ENCODE data around the gene PDGFRB.

PDGFRB gene

GRCh38 chr5:150147670-150148069 lies 8.0 kb downstream of the PDGFRB start:
- Histone ChIP-seq H3K4me3 (peak overlapping the region; percentile 71 to 73), H3K27me3 (no peaks in the 10 kb centered on the region), H3K4me1 (peaks cover 0 to 99% (median 90%) of the 10 kb centered on the region in 4 donors), H3K36me3 (peaks cover 16 to 20% (median 18%) of the 10 kb centered on the region in 3 donors), H3K27ac (peak overlapping the region; percentile 89 to 98), H3K9me3 (no peaks in the 10 kb centered on the region)
- DNase-seq: peak; percentile 75 to 85
- TF ChIP-seq CTCF (IDR thresholded peaks at IDR 0.05): no peak
- intact Hi-C loops (cut with DNase I; ENCODE audit: low total_unique reads): no loop called here

DNA sequence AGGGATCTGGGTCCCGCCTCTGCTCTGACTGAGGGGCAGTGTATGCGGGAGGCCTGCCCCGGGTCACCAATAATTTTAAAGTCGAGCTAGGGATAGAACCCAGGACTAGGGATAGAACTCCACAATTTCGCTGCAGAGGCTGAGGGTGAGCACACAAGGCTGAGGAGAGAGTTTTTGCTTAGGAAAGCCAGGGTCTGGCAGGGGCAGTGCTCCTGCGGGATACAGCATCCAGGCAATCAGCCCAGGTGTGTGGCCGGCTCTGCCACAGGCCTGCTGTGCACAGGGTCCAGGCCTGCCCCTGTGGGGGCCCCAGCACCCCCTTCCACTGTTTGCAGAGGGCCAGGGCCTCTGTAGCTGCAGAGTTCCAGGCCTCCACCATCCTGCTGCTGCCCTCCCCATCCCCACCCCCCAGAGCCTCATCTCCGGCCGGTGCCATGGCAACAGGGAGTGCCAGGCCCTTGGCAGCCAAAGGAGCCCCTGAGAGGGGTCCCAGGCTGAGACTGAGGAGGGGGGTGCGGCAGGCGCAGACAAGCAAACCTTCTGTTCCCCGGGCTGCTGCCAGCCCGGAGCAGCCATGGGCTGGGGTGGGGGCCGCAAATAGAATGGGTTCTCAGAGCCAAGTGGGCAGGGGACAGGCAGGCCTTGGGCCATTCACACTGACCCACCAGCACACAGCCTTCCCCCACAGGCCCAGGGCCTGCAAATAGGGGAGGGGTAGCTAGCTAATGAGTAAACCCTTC lies 8.6 kb downstream of the PDGFRB start:
- peak overlapping the region; percentile 89 to 98 for H3K27ac ChIP-seq

GRCh38 chr5:150146235-150146634 lies 9.4 kb downstream of the PDGFRB start:
- Histone ChIP-seq H3K27me3 (no peaks in the 10 kb centered on the region), H3K4me3 (peak overlapping the region; percentile 71 to 73), H3K9me3 (no peaks in the 10 kb centered on the region), H3K36me3 (peaks cover 9 to 11% (median 10%) of the 10 kb centered on the region in 3 donors), H3K27ac (peak overlapping the region; percentile 89 to 98), H3K4me1 (peaks cover under 1 to 99% (median 92%) of the 10 kb centered on the region in 4 donors)
- no peak for TF ChIP-seq CTCF (IDR thresholded peaks at IDR 0.05)
- intact Hi-C loops (cut with DNase I; ENCODE audit: low total_unique reads): no loop called here
- DNase-seq: no peak

More for the DNA sequence above, 8.6 kb downstream of the PDGFRB start:
- TF ChIP-seq CTCF (IDR thresholded peaks at IDR 0.05): no peak
- Histone ChIP-seq H3K9me3 (no peaks in the 10 kb centered on the region), H3K36me3 (peaks cover 9 to 14% (median 12%) of the 10 kb centered on the region in 3 donors), H3K4me1 (peaks cover 0 to 99% (median 91%) of the 10 kb centered on the region in 4 donors), H3K27me3 (no peaks in the 10 kb centered on the region), H3K4me3 (peak overlapping the region; percentile 71 to 73)
- no peak for DNase-seq
- intact Hi-C loops (cut with DNase I; ENCODE audit: low total_unique reads): no loop called here

GRCh38 chr5:150144879-150145278 lies 10.8 kb downstream of the PDGFRB start:
- peak overlapping the region; percentile 89 to 98 for H3K27ac ChIP-seq
- DNase-seq: no peak
- H3K9me3 ChIP-seq: no peaks in the 10 kb centered on the region
- no peak for TF ChIP-seq CTCF (IDR thresholded peaks at IDR 0.05)
- intact Hi-C loops (cut with DNase I; ENCODE audit: low total_unique reads): no loop called here
- no peaks in the 10 kb centered on the region for H3K27me3 ChIP-seq
- H3K36me3 ChIP-seq: peaks cover under 1 to 12% (median under 1%) of the 10 kb centered on the region in 3 donors
- peak overlapping the region; percentile 37 to 41 for H3K4me3 ChIP-seq
- peaks cover 11 to 99% (median 92%) of the 10 kb centered on the region in 4 donors for H3K4me1 ChIP-seq

DNA sequence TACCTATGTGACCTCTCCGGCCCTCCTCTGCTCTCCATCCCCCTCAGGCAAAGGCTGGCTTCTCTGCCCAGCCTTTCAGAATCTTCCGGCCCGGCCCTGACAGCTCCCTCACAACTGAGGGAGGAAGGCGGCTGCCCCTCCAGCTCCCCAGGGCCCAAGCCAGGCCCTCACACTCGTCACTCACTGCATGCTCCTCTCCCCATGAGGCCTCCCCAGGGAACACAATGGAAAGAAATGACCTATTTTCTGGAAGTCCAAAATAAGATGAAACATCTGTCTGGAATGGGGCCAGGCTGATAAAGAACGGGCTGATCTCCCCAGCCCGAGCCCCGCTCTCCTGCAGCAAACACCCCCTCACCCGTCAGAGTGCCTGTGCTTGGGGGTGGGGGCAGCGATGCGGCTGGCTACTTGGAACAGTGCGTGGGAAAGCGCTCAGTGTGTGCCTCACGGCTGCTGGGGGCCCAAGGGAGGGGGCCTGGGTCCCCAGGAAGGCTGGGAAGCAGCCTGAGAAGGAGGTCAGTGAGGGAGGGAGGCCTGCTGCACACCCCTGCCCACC lies 11.3 kb downstream of the PDGFRB start:
- Histone ChIP-seq H3K27ac (peak overlapping the region; percentile 89 to 98), H3K4me1 (peaks cover 11 to 99% (median 92%) of the 10 kb centered on the region in 4 donors), H3K4me3 (peak overlapping the region; percentile 37 to 41), H3K36me3 (peaks cover 0 to 12% (median 0%) of the 10 kb centered on the region in 3 donors), H3K27me3 (no peaks in the 10 kb centered on the region), H3K9me3 (no peaks in the 10 kb centered on the region)
- peak; percentile 74 to 92 for DNase-seq
- intact Hi-C loops (cut with DNase I; ENCODE audit: low total_unique reads): no loop called here
- TF ChIP-seq CTCF (IDR thresholded peaks at IDR 0.05): no peak
